ENCODE data around the gene TRIM41. TPM values are rescaled to one million over a fixed set of nuclear protein-coding genes. Genes with fewer than 3 reads are reported as not detected.

Gene TRIM41
- total RNA-seq, 1 donor from 2014 or later: 39.1 TPM

GRCh38 chr5:181182651-181183050, 40.4 kb upstream of the TRIM41 start:
- Mint-ChIP-seq H3K4me3 (peak overlapping the region; percentile 89), H3K9me3 (peaks cover 2% of the 10 kb centered on the region), H3K36me3 (ENCODE audit: low read depth) (peaks cover 6% of the 10 kb centered on the region), H3K27ac (ENCODE audit: unreplicated experiment) (no peak overlapping the region), H3K4me1 (peaks cover 23% of the 10 kb centered on the region), H3K27me3 (ENCODE audit: low read depth) (peaks cover 43% of the 10 kb centered on the region)
- no peak for DNase-seq (ENCODE audit: low read depth, low spot score)
- no peak for TF ChIP-seq CTCF (conservative IDR thresholded peaks at IDR 0.05)

- peak overlapping the region; percentile 96 for H3K27ac Mint-ChIP-seq (ENCODE audit: unreplicated experiment)
- H3K27me3 Mint-ChIP-seq (ENCODE audit: low read depth): peaks cover 50% of the 10 kb centered on the region
- peaks cover 18% of the 10 kb centered on the region for H3K36me3 Mint-ChIP-seq (ENCODE audit: low read depth)
- no peak for DNase-seq (ENCODE audit: low read depth, low spot score)
- H3K4me1 Mint-ChIP-seq: peaks cover 38% of the 10 kb centered on the region
- peak overlapping the region; percentile 97 for H3K4me3 Mint-ChIP-seq
- H3K9me3 Mint-ChIP-seq: peaks cover 5% of the 10 kb centered on the region
- TF ChIP-seq CTCF (conservative IDR thresholded peaks at IDR 0.05): no peak
Measured at GRCh38 chr5:181184845-181185216, 38.2 kb upstream of the TRIM41 start.

- no peak for TF ChIP-seq CTCF (conservative IDR thresholded peaks at IDR 0.05)
- H3K27me3 Mint-ChIP-seq (ENCODE audit: low read depth): peaks cover 49% of the 10 kb centered on the region
Measured at GRCh38 chr5:181185560-181185959, 37.5 kb upstream of the TRIM41 start.

GRCh38 chr5:181186022-181186421, 37.1 kb upstream of the TRIM41 start:
- H3K27ac Mint-ChIP-seq (ENCODE audit: unreplicated experiment): no peak overlapping the region
- H3K9me3 Mint-ChIP-seq: peaks cover 5% of the 10 kb centered on the region
- peaks cover 39% of the 10 kb centered on the region for H3K4me1 Mint-ChIP-seq
- no peak for TF ChIP-seq CTCF (conservative IDR thresholded peaks at IDR 0.05)
- peak overlapping the region; percentile 65 for H3K4me3 Mint-ChIP-seq
- no peak for DNase-seq (ENCODE audit: low read depth, low spot score)
- H3K27me3 Mint-ChIP-seq (ENCODE audit: low read depth): peaks cover 50% of the 10 kb centered on the region
- peaks cover 18% of the 10 kb centered on the region for H3K36me3 Mint-ChIP-seq (ENCODE audit: low read depth)

More at GRCh38 chr5:181185560-181185959, 37.5 kb upstream of the TRIM41 start:
- no peak overlapping the region for H3K27ac Mint-ChIP-seq (ENCODE audit: unreplicated experiment)
- H3K9me3 Mint-ChIP-seq: peaks cover 5% of the 10 kb centered on the region
- peaks cover 38% of the 10 kb centered on the region for H3K4me1 Mint-ChIP-seq
- peak overlapping the region; percentile 65 for H3K4me3 Mint-ChIP-seq
- no peak for DNase-seq (ENCODE audit: low read depth, low spot score)
- H3K36me3 Mint-ChIP-seq (ENCODE audit: low read depth): peaks cover 18% of the 10 kb centered on the region

GRCh38 chr5:181186986-181187499, 36.0 kb upstream of the TRIM41 start:
- Mint-ChIP-seq H3K36me3 (ENCODE audit: low read depth) (peaks cover 18% of the 10 kb centered on the region), H3K27me3 (ENCODE audit: low read depth) (peaks cover 52% of the 10 kb centered on the region), H3K4me1 (peaks cover 42% of the 10 kb centered on the region), H3K9me3 (peaks cover 5% of the 10 kb centered on the region), H3K4me3 (peak overlapping the region; percentile 99), H3K27ac (ENCODE audit: unreplicated experiment) (no peak overlapping the region)
- TF ChIP-seq CTCF (conservative IDR thresholded peaks at IDR 0.05): no peak
- no peak for DNase-seq (ENCODE audit: low read depth, low spot score)

Data from neural crest cell (in vitro differentiated cells).